ENCODE data around the gene GPRC6A.
"Not testable (repeated sequence)": the region's sequence is repeated elsewhere in the genome, so short reads cannot be mapped to it uniquely, and the experiment has no call there.

The GPRC6A gene

GRCh38 chr6:116828983-116829382, at the start of gene GPRC6A:
GPRC6A (minus strand) TSS chr6:116829083; CDS start chr6:116829013, 70 bp downstream.
- FAIRE-seq: no peak

DNA sequence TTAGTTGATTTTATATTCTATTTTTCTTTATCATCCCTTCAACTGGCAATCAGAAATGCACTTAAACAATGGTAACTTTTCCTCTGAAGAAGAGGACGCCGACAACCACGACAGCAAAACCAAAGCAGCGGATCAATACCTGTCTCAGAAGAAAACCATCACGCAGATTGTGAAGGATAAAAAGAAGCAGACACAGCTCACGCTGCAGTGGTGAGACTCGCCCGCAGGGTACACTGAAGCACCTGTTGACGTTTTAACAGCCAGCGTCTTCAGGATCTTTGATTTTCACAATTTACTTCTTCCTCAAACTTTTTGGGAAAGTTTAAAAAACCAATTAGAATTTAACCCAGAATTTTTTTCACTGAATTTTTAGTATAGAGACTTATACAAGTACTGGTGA, 48.9 kb upstream of the GPRC6A start:
- FAIRE-seq: no peak

DNA sequence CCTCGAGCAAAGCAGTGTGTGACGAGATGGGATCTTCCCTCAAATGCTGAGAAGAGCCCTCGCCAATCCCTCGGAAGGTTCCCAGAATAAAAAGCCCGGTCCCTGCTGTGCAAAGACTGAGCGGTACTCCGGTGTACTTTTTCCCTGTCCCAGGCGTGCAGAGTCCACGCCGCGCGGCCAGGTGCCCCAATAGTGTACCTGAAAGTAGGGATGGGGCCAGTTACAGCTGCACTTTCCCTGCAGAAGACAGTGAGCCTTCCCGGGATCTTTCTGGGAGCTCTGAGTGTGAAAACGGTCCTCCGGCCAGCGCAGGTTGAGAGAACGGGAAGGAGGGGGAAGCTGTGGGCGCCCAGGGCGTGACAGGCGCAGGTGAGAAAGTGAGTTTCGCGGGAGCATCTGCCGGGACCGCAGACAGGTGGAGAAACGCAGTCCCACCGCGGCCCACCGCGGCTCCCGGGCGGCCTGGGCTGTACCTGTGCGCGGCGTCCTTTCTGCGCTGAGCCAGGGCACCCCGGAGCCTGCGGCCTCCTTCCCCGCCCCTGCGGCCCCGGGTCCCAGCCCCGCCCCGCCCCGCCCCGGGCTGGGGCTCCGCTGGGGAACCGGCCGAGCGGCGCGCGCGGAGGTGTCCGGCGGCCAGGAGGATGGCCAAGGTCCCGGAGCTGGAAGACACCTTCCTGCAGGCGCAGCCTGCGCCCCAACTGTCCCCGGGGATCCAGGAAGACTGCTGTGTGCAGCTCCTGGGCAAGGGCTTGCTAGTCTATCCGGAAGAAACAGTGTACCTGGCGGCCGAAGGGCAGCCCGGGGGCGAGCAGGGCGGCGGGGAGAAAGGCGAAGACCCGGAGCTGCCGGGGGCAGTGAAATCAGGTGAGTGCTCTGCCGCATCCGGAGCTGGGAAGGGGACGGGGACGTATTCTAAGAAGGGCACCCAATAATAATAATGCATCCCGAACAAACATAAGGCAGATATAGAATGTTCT, 48.0 kb upstream of the GPRC6A start, which contains the start of gene RFX6:
TSS of gene RFX6 (plus strand) at position 608 of the 977 bp plus-strand sequence. CDS start at position 642, 34 bp downstream.
- FAIRE-seq: no peak

- FAIRE-seq: no peak
Measured at GRCh38 chr6:116876107-116876506, 47.2 kb upstream of the GPRC6A start.

- no peak for FAIRE-seq
Measured at GRCh38 chr6:116872771-116873170, 43.9 kb upstream of the GPRC6A start.

GRCh38 chr6:116866281-116866871, 37.5 kb upstream of the GPRC6A start:
- no peak for FAIRE-seq

DNA sequence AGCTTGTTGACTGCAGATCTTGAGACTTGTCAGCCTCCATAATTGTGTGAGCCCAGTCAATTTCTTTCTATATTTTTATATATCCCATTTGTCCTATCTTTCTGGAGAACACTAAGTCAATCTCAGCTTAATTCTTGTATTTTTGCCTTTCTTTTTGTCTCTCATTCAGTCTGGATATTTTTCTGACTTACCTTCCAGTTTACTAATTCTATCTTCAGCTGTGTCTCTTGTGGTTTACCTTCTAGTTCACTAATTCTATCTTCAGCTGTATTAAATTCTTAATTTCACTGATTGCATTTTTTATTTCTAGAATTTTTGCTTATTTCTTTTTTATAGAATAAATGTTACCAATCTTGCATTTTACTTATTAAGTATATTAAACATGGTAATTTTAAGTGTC, 30.4 kb upstream of the GPRC6A start:
- no peak for FAIRE-seq

GRCh38 chr6:116858060-116858459, 29.2 kb upstream of the GPRC6A start:
- FAIRE-seq: no peak

DNA sequence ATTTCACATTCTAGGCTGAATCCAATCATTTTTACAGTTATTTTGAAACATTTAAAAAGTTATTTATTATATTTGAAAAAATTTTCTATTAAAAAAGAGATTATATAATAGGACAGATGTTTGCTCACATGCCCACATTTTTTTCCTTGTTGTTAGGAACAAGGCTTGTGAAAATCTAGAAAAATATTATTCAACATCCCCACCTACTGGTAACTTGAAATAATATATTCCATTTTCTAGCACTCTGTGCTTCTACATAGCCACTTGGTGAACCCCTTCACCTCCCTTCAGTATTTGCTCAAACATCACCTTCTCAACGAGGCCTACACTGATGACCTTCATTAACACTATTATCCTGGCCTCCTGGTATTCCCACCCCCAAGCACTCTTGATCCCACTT, 18.3 kb upstream of the GPRC6A start:
- FAIRE-seq: peak; percentile 96

DNA sequence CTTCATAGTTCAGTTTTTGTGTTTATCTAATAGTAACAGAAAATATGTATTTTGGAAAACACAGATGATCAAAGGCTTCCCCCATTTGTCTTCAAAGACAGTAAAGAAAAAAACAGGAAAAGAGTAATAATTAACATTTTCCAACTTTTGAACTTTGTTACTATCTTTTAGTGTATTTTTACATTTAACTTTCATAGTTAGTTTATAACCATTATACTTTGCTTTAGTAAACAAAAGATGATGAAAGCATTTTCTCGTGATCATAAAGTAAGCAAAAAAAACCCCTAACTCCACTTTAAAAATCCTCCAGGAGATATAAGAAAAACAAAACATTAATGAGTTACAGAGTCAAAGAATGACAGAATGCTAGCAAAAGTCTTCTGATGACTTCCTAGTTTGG, 13.6 kb upstream of the GPRC6A start:
- no peak for FAIRE-seq

GRCh38 chr6:116840091-116840490, 11.2 kb upstream of the GPRC6A start:
- FAIRE-seq: no peak

DNA sequence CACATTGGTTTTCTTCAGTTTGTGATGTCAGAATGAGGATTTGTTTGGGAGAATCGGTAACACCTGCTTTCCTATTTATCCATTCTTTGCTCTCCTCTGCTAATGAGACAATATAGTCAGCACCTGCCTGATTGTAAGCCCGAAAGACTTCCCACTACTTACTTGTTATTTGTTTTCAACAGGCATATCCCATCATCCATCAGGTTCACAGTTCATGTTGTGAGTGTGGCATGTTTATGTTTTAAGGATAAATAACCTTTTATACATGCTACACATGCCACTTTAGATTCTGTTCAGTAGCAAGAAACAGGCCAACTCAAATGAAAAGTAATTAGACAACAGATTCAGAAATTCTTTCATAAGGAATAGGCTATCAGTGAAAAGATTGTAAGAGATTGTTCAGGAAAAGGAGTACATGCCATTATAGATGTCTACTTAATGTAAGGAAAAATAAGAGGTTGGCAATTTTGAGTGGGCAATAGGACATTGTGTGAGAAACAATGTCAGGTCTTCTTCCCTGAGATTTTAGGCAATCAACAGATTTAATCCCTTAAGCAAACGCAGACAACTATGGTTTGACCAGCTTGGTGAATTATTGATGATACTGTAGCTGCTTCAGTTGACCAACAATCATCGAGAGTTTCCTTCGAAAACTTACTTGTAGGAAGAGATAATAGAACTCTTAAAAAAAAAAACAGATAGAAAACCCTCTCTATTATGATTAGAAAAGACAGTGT, 7.9 kb upstream of the GPRC6A start:
- no peak for FAIRE-seq

DNA sequence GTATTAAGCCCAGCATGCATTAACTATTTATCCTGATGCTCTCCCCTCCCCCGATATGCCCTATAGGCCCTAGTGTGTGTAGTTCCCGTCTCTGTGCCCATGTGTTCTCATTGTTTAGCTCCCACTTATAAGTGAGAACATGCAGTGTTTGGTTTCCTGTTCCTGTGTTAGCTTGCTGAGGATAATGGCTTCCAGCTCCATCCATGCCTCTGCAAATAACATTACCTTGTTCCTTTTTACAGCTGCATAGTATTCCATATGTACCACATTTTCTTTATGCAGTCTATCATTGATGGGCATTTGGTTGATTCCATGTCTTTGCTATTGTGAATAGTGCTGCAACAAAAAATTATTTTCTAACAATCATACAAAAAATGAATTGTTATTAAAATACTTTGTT, 5.6 kb upstream of the GPRC6A start:
- not testable (repeated sequence) for FAIRE-seq

- FAIRE-seq: no peak
Measured at GRCh38 chr6:116827561-116828240, 1.2 kb downstream of the GPRC6A start.

GRCh38 chr6:116816336-116816735, 12.5 kb downstream of the GPRC6A start:
- not testable (repeated sequence) for FAIRE-seq

GRCh38 chr6:116812051-116812650, 16.7 kb downstream of the GPRC6A start:
- no peak for FAIRE-seq

GRCh38 chr6:116801971-116802370, 26.9 kb downstream of the GPRC6A start:
- no peak for FAIRE-seq

- no peak for FAIRE-seq
Measured at GRCh38 chr6:116799945-116800344, 28.9 kb downstream of the GPRC6A start.

DNA sequence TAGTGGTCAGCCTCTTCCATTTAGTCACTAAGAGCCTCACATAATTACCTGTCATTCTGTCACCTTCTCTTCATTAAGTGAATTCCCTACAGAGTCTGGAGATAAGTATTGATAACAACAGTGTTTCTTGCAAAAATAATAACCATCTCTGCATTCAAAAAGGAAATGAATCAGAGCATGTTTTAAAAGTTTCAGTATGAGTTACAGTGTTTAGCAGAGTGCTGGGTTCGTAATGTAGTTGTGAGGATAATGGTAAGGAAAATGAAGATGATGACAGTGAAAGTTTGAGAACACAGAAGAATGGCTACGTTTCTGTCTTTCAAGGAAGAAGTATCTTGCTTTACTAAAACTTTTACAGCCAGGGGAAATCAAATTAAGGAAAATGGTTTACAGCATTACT, 31.3 kb downstream of the GPRC6A start:
- FAIRE-seq: no peak

- no peak for FAIRE-seq
Measured at GRCh38 chr6:116793224-116793623, 35.7 kb downstream of the GPRC6A start.

DNA sequence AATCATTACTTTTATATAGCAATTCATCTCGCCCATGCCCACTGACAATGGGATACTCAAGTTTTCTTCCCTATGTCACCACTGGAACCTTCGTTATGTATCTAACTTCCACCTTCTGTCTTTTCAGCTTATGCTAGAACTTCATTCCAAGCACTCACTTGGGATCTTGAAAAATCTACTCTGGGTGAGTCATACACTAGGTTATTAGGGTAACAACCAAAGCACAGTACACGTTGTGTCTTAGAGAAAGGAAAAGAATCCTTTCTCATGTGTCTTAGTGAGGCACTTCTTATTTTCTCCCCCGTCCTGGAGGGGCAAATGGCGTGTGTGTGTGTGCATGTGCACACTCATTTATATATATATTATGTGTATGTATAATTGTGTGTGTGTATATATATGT, 45.0 kb downstream of the GPRC6A start:
- FAIRE-seq: no peak

DNA sequence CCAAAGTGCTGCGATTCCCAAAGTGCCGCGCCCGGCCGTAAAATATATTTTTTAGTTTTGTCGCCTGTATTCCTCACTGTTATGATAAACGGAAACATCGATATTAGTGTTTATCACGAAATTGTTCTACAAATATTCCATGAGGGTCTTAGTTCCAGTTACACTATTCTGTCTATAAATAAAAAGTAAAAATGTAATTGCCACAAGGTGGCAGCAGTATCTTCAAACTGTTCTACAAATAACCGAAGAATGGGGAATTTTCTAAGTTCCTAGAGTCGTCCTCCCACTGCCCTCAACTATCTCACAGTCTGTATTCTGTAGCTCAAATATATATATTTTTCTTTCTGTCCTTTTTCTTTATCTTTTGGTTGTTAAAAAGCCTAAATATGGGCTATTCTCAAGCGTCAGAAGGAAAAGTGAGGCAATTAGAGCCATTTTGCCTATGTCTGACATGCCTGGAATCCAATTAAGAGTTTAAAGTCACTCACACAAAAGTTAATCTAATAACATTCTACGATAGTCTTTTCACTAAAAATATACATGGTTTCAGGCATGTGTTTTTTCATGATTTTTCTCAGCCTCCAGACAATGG, 49.2 kb downstream of the GPRC6A start:
- peak; percentile 93 for FAIRE-seq
